ENCODE measurements around the gene CMSS1.

- TF ChIP-seq POLR2A (IDR thresholded peaks at IDR 0.05): no peak
- TF ChIP-seq CTCF (IDR thresholded peaks at IDR 0.05): no peak
Measured at GRCh38 chr3:99870712-99871111, 53.0 kb downstream of the CMSS1 start.

Data from adrenal gland (tissue), 5 donors.